Measurements from ENCODE around the gene ITGAL. TPM values are rescaled to one million over a fixed set of nuclear protein-coding genes. Genes with fewer than 3 reads are reported as not detected.
"Not testable (repeated sequence)": the region's sequence is repeated elsewhere in the genome, so short reads cannot be mapped to it uniquely, and the experiment has no call there.

ITGAL gene
- total RNA-seq, 1 experiment from 2014 or later = not detected

DNA sequence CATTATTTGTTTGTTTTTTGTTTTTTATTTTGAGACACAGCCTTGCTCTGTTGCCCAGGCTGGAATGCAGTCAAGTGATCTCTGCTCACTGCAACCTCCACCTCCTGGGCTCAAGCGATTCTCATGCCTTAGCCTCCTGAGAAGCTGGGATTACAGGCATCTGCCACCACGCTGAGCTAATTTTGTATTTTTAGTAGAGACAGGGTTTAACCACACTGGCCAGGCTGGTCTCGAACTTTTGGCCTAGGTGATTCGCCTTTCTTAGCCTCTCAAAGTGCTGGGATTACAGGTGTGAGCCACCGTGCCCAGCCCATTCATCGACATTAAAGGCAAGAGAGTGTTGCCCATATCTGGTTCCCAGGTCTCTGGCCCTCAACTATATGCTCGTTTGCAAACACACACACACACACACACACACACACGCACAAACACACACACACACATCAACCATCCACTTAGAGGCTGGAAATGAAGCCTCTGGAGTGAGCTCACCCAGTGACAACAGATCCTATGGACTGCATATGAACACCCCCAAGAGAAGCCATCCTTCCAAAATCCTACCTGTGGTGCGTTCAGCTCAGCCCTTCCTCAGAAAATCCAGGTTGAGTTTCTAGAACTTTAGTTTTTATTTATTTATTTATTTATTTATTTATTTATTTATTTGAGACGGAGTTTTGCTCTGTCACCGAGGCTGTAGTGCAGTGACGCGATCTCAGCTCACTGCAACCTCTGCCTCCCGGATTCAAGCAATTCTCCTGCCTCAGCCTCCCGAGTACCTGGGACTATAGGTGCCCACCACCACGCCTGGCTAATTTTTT lies 14.6 kb upstream of the ITGAL start:
- no peaks in the 10 kb centered on the region for H3K27me3 Mint-ChIP-seq (ENCODE audit: insufficient read depth, unreplicated experiment)
- H3K9me3 Mint-ChIP-seq (ENCODE audit: unreplicated experiment) = no peaks in the 10 kb centered on the region
- no peaks in the 10 kb centered on the region for H3K36me3 Mint-ChIP-seq (ENCODE audit: insufficient read depth, unreplicated experiment)
- no peak overlapping the region for H3K4me3 Mint-ChIP-seq (ENCODE audit: unreplicated experiment)
- no peaks in the 10 kb centered on the region for H3K4me1 Mint-ChIP-seq (ENCODE audit: insufficient read depth, unreplicated experiment)
- intact Hi-C loops (cut with micrococcal nuclease) = no loop called here
- BruUV-seq (replicated peaks) = no TSS peak
- TF ChIP-seq, protein P1, sequence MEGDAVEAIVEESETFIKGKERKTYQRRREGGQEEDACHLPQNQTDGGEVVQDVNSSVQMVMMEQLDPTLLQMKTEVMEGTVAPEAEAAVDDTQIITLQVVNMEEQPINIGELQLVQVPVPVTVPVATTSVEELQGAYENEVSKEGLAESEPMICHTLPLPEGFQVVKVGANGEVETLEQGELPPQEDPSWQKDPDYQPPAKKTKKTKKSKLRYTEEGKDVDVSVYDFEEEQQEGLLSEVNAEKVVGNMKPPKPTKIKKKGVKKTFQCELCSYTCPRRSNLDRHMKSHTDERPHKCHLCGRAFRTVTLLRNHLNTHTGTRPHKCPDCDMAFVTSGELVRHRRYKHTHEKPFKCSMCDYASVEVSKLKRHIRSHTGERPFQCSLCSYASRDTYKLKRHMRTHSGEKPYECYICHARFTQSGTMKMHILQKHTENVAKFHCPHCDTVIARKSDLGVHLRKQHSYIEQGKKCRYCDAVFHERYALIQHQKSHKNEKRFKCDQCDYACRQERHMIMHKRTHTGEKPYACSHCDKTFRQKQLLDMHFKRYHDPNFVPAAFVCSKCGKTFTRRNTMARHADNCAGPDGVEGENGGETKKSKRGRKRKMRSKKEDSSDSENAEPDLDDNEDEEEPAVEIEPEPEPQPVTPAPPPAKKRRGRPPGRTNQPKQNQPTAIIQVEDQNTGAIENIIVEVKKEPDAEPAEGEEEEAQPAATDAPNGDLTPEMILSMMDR (IDR thresholded peaks at IDR 0.05; ENCODE audit: unreplicated experiment) = no peak
- ChIA-PET CTCF (interaction anchor here (1.0 kb wide), 1 partner anchor 8 kb away, joined by 6 read pairs; no protein-coding TSS in a partner anchor), POLR2A (interaction anchor here (0.7 to 1.1 kb wide), 2 partner anchors 12 to 18 kb away, joined by 3 to 4 read pairs; no protein-coding TSS in a partner anchor)
- no peak overlapping the region for H3K27ac Mint-ChIP-seq (ENCODE audit: low read depth, unreplicated experiment)
- no peak for DNase-seq (ENCODE audit: unreplicated experiment)

DNA sequence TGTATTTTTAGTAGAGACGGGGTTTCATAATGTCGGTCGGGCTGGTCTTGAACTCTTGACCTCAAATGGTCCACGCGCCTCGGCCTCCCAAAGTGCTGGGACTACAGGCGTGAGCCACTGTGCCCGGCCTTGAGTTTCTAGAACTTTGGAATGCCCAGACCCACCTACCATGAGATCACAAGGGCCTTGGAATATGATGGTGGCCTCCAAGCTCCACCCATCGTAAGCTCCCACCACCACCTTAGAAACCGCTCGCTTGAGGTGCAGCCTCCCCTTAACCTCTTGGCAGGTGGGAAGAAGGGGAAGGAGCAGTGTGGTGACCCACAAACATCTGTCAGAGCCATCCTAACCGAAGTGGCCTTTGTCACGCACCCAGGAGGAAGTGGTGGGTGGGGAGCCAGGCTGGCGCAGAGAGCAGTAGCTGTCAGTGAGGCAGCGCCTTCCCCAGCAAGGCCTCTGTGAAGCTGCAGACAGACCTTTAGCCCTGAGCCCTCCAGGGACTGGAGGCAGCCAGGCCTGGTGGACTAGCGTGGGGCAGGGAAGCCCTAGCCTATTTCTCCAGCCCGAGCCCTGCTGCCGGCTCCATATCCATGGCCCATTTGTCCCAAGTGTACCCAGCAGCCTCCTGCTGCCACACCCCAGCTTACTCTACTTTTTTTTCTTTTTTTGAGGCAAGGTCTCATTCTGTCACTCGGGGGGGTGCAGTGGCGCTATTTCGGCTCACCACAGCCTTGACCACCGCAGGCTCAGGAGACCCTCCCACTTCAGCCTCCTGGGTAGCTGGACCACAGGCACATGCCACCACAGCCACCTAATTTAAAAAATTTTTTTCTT lies 13.8 kb upstream of the ITGAL start:
- intact Hi-C loops (cut with micrococcal nuclease) = no loop called here
- Mint-ChIP-seq H3K4me3 (ENCODE audit: unreplicated experiment) (no peak overlapping the region), H3K9me3 (ENCODE audit: unreplicated experiment) (no peaks in the 10 kb centered on the region), H3K36me3 (ENCODE audit: insufficient read depth, unreplicated experiment) (no peaks in the 10 kb centered on the region), H3K4me1 (ENCODE audit: insufficient read depth, unreplicated experiment) (no peaks in the 10 kb centered on the region), H3K27ac (ENCODE audit: low read depth, unreplicated experiment) (no peak overlapping the region), H3K27me3 (ENCODE audit: insufficient read depth, unreplicated experiment) (no peaks in the 10 kb centered on the region)
- ChIA-PET POLR2A (interaction anchor here (0.7 kb wide), 1 partner anchor 17 kb away, joined by 3 read pairs; no protein-coding TSS in a partner anchor), CTCF (interaction anchor here (1.0 kb wide), 1 partner anchor 9 kb away, joined by 6 read pairs; no protein-coding TSS in a partner anchor)
- BruUV-seq (replicated peaks) = no TSS peak
- DNase-seq (ENCODE audit: unreplicated experiment) = no peak
- TF ChIP-seq, protein P1 (IDR thresholded peaks at IDR 0.05; ENCODE audit: unreplicated experiment) = no peak

DNA sequence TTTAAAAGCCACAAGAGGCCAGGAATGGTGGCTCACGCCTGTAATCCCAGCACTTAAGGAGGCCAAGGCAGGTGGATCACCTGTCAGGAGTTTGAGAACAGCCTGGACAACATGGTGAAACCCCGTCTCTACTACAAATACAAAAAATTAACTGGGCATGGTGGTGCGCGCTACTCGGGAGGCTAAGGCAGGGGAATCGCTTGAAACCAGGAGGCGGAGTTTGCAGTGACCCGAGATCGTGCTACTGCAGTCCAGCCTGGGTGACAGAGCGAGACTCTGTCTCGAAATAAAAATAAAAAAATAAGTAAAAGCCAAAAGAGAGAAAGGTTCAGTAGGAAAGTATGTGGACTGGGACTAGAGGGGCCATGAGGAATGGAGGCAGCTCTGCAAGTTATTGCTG lies 13.1 kb upstream of the ITGAL start:
- Mint-ChIP-seq H3K27ac (ENCODE audit: low read depth, unreplicated experiment) (no peak overlapping the region), H3K9me3 (ENCODE audit: unreplicated experiment) (no peaks in the 10 kb centered on the region), H3K4me3 (ENCODE audit: unreplicated experiment) (no peak overlapping the region), H3K4me1 (ENCODE audit: insufficient read depth, unreplicated experiment) (no peaks in the 10 kb centered on the region), H3K27me3 (ENCODE audit: insufficient read depth, unreplicated experiment) (no peaks in the 10 kb centered on the region), H3K36me3 (ENCODE audit: insufficient read depth, unreplicated experiment) (no peaks in the 10 kb centered on the region)
- no peak for DNase-seq (ENCODE audit: unreplicated experiment)
- ChIA-PET POLR2A (no interaction called here), CTCF (no interaction called here)
- no TSS peak for BruUV-seq (replicated peaks)
- intact Hi-C loops (cut with micrococcal nuclease) = no loop called here
- TF ChIP-seq, protein P1 (IDR thresholded peaks at IDR 0.05; ENCODE audit: unreplicated experiment) = no peak

DNA sequence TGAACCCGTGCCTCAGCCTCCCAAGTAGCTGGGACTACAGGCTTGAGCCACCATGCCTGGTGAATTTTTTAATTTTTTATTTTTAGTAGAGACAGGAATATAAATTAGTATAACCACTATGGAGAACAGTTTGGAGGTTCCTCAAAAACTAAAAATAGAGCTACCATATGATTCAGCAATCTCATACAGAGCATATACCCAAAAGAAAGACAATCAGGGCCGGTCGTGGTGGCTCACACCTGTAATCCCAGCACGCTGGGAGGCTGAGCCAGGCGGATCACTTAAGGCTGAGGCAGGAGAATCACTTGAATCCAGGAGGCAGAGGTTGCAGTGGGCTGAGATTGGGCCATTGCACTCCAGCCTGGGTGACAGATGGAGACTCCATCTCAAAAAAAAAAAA lies 11.1 kb upstream of the ITGAL start:
- DNase-seq (ENCODE audit: unreplicated experiment); BruUV-seq (replicated peaks); H3K4me1 Mint-ChIP-seq (ENCODE audit: insufficient read depth, unreplicated experiment); H3K9me3 Mint-ChIP-seq (ENCODE audit: unreplicated experiment); H3K27me3 Mint-ChIP-seq (ENCODE audit: insufficient read depth, unreplicated experiment); H3K36me3 Mint-ChIP-seq (ENCODE audit: insufficient read depth, unreplicated experiment); H3K4me3 Mint-ChIP-seq (ENCODE audit: unreplicated experiment); intact Hi-C loops (cut with micrococcal nuclease); H3K27ac Mint-ChIP-seq (ENCODE audit: low read depth, unreplicated experiment): not testable (repeated sequence)
- CTCF ChIA-PET = interaction anchor here (0.7 to 1.6 kb wide), 4 partner anchors 12 to 419 kb away, joined by 3 to 7 read pairs (median 4); partner anchors contain the start of gene PRR14
- POLR2A ChIA-PET = interaction anchor here (0.5 kb wide), 1 partner anchor 123 kb away, joined by 3 read pairs; no protein-coding TSS in a partner anchor

Data from MCF 10A (cell line).